ENCODE measurements around the gene RALGDS.

Gene RALGDS

DNA sequence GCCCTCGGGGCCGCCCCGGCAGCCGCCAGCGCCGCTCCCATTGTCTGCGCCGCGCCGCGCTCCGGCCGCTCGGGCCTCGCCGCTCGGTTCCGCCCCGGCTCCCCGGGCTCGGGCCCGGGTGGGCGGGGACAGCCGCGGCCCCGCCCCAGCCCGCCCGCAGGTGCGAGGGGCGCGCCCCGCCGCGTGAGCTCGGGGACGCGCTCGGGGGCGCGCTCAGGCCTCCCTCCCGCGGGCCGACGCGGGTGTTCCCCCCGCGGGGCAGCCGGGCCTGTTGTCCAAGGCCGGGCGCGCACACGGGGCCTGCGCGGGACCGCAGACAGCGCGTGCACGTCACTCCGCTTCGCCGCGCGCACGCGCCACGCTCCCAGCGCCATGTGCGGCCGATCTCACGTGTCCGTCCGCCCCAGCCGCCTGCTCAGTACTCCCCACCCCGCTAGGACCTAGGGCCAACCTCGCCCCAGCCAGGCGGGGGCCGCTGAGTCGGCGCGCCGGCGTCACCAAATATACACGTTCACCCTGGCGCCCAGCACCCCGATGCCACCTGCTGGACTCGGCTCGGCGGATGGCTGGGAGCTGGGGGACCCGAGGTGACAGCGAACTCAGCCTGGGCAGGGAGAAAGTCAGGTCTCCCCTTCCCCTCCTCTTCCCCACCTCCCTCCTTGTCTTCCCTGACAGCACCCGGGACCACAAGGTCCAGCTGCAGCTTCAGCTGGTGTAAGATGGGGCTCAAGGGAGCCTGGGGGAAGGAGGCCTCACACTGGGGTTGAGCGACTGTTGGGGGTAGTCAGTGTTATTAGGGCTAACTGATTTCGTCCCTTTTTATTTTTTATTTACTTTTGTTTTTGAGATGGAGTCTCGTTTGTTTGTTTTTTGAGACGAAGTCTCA is 28.3 kb upstream of the RALGDS start:
- peak; percentile 85 for DNase-seq

DNA sequence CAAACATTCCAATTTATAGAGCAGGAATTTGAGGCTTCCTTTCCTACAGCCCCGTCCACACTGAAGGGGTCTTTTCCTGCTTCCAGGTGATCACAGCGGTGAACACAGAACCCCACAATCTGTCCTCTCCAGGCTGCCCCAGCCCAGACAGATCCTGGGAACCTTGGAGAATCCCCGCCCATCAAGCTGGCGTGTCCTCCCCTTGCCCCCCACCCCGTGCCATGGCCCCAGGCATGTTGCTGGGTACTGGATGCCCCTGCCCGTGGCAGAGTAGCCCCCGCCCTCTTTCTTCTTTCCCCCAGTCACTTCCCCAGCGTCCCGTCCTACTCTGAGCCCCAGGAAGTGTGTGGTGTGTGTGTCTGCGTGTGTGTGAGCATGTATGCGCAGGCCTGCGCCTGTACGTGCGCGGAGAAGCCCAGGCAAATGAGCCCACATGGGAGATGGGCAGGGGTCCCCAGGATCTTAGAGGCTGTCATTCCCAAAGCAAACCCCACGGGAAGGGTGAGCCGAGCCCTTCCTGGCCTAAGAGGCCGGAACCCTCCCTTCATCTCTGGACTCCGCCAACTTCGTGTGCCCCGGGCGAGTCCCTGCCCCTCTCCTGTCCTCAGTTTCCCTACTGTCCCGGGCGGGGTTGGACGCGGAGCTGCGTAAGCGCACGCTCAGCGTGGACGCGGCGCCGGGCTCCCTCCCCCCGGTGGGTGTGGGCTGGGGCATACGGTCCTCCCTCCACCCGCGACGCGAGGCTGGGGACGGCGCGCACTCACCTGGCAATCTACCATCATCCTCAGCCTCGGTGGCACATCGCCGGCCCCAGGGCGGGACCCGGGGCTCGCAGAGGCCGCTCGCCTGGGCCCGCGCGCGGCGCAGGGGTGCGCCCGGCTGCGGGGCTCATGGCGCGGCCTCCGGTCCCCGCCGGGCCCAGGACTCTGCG is 27.4 kb upstream of the RALGDS start:
- DNase-seq = no peak

DNA sequence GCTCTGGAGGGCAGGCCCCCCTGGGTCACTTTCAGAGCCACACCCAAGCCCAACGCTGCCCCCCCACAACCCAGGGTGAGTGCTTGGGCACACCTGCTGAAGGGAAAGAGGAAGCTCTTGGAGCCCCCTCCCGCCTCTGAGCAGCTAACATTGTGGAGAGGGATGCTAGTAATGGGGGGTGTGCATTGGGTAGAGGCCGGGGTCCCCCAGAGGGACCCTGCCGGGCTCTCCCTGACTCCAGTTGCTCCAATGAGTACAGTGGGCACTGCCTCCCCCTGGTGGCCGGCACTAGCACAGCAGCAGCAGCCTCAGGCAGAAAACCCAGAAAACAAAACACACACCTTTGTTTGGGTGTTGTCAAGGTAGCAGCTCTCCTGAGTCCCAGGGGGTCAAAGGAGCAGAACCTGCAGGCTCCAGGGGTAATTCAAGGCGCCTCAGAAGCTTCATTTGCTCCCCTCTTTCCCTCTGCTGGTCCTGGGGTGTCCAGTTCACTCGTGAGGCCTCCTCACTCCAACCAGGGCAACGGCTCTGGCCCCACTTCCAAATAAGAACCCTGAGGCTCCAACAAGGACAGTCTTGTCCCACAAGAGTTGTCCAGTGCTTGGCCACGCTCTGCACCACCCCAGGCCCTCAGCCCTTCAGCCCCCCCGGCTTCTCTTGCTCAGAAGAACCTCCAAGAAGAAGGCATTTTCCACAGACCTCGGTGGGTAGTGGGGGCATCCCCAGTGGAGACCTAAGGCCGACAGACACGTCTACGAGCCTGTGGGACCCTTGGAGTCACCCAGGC is 26.6 kb upstream of the RALGDS start:
- DNase-seq = peak; percentile 41

DNA sequence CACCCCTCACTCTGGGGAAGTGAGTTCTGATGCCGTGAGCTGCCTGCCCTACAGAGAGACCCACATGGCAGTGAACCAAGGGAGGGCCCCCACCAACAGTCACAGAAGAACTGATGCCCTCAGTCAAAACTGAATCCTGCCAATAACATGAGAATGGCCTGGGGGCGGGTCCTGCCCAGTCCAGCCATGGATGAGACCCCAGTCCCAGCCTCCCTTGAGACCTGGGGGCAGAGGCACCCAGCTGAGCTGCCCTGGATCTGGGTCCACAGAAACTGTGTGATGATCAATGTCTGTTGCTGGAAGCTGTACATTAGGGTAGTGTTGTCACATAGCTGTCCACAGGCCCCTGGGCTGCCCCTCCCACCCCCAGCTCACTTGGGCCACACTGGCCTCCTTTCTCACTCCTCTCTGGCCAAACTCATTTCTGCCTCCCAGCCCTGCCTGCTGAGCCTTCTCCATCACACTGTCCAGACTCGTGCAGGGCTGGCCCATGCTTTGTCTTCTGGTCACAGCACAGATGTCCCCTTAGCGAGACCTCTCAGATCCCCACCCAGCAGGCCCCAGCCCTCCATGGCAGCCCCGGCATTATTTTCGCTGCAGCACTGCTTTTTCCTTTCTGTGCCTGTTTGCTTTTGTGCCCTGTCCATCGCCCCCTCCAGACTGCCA is 25.8 kb upstream of the RALGDS start:
- no peak for DNase-seq

DNA sequence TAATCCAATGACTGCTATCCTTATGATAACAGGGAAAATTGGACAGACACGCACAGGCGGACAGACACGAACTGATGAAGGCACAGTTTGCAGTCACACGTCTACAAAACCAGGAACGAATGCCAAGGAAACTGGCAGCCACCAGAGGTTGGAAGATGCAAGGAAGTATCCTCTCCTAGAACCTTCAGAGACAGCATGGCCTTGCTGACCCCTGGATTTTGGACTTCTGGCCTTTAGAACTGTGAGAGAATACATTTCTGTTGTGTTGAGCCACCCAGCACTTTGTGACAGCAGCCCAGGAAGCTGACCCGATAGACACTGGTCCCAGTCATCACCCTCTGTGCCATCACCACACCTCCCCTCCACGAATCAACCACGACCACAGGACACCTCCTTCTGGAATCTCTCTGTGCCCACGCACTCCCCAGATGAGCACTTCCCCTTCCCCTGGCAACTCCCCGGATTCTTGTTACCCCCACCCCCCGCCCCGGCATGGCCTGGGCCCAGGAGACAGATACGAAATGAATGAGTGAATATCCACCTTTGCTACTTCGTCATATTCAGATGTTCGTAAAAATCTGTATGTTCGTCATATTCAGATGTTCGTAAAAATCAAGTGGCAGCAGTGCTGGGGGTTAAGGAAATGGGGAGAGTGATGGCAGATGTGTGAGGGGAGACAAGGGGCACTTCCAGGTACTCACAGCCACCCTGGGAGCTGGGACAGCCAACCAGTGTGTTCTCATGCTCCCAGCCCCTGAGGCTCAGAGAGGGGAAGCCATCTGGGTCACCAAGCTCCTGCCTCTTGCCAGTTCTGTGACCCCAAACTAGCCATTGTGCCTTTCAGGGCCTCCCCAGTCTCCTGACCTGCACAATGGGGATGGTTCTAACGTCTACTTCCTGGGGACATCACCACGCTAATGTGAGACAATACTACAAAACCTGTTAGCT is 24.1 kb upstream of the RALGDS start:
- no peak for DNase-seq

DNA sequence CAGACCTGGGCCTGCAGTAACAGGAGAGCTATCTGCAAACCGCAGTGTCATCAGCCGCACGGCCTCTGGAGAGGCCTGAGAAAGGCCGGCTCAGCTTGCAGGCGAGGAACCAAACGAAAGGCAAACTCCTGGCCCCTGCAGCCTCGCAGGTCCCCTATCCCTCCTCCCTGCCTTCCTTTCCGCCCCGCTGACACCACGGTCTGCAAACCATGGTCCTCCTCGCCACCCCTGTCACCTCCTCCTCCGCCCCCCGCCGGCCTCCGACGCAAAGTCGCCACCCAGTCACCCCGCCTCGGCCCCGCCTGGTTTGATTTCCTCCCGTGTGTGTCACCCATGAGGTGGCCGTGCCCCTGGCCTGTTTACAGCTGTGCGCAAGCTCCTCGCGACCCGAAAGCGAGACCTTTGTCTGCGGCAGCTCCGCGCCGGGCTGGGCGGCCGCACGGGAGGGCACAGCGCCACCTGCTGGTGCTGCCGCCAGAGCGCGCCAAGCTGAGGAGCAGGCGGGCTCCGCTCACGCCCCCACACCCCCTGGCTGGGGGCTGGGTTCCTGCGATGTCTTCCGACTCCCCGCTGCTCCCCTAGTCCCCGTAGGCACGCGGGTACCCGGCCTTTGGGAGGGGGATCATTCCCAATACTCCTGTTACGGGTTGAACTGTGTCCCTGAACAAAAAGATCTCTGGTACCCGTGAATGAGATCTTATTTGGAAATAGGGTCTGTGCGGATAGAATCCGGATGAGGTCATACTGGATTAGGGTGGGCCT is 23.3 kb upstream of the RALGDS start:
- no peak for DNase-seq

DNA sequence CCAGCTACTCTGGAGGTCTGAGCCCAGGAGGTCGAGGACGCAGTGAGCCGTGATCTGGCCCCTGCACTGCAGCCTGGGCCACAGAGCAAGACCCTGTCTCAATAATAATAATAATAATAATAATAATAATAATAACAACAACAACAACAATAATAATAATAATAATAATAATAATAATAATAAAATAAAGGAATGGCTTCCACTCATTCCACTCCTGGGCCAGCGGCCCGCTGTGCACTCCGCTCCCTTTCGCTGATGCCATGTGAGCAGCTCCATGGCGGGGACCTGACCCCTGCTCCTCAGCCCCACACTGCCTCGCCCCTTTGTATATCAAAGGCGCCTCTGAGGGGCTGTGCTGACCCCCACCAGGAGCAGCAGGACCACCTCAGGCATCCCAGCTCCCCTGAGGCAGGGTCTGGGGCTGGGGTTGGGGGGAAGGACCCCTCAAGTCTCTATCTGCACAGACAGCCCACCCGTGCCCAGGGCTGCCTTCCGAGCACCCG is 22.6 kb upstream of the RALGDS start:
- DNase-seq = no peak

DNA sequence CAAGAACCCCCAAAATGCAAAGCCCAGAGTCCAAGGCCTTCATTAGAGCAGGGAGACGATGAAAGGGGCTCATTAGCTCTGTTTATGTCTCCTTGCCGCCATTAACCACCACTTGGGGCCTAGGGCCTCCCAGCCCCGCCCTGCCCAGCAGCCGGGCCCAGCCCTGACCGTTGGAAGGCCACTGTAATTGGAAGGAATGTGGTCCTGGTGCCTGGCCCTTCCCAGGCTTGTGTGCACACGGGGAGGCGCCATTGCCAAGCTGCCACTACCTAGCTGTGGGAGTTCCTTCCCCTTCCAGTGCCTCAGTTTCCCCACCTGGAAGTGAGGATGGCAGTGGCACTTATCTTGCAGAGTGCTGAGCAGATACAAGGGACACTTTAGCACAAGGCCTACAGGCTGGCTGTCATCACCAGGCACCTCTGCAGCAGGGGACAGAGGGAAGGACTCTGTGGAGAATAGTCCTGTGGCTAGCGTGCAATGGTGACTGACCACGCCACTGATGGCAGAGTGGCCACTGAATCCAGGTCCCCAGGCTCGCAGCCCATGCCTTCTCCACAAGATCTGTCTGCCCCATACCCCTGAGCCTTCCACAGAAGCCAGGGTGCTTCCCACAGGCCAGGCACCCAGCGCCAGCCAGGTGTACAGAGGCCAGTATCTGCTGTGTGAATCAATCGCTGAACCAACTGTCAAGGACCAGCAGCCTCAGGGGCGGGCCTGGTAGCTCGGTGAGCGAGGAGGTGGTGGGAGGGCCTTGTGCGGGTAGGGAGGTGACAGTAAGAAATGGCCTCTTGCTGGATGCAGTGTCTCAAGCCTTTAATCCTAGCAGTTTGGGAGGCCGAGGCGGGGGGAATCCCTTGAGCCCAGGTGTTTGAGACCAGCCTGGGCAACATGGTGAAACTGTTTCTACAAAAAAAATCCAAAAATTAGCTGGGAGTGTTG is 21.9 kb upstream of the RALGDS start:
- DNase-seq = no peak

DNA sequence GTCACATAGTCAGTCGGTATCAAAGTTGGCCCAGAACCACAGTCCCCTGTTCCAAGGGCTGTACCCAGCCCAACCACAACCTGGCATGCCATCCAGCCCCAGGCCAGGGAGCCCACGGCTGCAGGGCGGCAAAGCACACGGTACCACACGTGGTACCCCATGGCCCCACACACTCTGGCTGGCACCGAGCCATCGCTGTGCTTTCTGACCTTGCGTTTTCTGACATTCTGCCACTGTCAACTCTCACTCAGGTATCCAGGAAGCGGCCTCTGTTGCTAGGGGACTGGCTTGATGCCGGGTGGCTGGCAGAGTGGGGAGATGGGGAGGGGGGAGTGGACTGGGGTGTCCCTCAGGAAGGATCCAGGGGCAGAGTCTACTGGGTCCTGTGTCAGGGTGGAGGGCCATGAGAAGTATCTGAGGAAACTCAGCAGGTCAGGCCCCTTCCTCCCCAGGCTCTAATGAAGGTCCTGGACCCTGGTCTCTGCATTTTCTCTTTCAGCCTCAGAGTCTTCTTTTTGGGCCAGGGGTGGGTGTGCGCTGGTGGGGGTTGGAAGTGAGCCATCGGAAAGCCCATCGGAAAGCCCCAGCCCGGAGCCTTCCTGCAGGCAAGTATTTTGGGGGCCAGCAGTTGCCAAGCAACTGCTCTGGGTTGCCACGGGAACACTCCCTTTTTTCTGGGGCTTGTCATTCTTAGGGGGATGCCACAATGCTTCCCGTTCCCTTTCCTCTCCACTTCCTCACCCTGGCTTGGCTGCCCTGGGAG is 21.0 kb upstream of the RALGDS start:
- DNase-seq = no peak

DNA sequence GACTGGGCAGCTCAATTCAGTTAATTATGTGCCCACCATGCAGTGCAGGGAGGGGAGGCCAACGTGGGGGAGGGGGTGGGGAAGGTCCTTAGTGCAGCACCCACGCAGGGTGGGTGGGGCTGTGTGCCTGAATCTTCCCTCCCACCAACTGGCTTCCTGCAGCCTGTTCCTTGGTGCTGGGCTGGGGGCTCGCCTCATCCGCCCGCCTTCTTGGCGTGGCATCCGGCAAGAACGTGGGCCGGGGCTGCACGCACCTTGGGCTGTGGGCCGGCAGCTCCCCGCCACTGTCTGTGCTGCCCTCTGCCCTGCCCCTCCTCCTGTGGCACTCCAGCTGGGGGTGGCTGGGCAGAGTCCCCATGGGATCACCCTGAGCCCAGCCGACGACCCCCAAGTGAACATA is 19.6 kb upstream of the RALGDS start:
- DNase-seq = no peak

DNA sequence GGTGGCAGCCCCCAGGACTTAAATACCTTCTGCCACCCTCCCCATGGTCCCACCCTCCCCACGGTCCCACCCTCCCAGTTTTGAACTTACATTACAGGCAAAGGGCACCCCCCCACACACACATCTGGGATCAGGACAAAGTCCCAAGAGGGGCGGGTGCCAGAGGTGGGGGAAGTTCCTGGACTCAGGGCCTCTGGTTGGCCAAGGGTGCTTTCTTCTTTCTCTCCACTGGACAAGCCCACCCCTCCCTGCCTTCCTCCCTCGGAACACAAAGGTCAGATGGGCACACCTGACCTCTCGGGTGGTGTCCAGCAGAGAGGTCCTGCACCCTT is 19.1 kb upstream of the RALGDS start:
- DNase-seq = no peak

DNA sequence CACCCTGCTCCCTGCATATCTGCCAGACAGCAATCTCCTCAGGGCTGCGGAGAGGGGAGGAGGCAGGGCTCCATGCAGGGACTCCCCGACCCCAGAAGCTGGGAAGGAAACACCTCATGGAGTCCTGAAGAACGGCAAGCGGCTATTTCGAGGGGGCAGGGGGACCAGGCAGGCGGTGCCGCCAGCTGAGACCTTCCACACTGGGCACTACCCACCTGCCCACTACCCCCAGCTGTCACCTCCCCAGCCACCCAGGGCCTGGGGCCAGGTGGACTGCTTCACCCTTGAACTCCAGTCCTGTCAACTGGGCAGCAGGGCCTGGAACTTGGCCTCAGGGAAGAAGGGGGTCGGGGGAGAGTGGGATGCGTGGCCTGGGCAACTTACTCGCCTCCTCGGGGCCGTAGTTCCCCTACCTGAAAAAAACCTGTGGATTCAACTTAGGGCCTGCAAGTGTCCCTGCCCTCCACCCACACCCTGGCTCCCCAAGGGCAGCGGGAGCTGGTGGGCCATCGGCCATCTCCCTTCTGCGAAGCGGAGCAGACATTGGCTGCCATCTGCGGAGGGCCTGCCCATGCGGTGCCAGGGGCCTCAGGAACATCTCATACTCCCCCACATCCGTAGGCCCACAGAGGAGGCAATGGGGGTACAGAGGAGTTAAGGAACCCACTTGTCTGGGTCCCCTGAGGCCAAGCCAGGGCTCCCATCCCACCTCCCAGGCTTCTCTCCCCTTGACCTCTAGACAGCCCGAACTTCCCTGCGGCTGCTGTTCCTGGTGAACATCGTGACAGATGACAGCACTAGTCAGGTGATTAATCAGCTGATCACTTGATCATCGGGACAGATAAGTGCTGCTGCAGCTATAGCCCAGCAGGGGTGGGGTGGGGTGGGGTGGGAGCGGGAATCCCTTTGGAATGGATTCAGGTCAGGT is 18.5 kb upstream of the RALGDS start:
- DNase-seq = no peak

DNA sequence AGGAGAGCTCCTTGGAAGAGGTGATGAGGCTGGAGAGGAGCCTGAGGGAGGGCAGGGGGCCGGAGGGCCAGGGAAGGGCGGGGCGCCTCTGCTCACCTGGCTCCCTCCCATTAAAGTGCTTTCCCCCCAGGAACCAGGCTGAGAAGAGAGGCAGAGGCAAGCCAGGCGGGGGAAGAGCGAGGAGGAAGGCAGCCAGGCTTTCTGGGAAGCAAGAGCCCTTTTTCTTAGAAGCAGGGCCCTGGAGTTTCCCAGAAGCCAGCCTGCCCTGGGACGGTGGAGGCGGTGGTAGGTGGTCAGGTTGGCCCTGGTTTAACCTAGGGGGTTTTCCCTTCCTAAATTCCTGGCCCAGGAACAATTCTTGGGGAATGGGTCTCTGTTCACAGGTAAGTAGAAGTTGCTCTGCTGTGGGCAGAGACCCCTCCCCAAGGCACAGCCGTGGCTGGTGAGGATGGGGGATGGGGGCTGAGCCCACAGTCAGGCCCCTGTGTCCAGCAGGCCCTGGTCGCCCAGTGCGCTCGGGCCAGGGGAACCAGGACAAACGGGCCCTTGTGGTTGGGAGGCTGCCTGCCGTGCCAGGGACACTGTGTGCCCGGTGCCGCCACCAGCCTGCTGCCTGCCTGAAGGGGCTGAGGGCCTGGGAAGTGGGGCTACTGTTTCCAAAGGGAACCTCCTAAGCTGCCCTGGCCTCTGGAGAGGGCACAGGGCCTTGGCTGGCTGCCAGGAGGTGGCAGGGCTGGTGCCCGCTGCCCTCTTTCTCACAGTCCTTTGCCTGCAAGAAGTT is 16.6 kb upstream of the RALGDS start:
- no peak for DNase-seq

DNA sequence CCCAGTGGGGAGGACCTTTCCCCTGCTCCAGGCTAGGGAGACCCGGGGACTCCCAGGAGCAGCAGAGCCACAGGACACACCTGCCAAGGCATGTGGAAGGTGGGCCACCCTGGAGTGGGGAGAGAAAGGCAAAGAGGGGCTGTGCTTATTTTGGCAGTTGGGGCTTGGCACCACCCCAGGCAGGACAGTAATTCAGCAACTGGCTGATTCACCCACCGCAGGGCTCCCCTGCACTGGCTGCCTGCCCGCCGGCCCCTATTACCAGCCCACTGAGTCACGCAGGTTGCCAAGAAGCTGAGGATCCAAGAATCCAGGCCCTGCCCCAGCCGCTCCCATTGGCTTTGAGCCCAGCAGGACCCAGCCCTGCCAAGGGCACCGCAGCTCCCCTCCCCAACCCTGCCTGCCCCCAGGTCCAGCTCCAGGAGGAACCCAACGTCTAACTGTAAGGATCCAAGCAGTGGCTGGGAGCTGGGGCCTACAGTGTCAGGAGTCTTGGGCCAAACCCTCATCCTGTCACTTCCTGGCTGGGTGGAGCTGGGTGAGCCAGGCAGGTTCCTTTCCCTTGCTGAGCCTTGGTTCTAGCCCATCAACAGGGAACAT is 14.2 kb upstream of the RALGDS start:
- no peak for DNase-seq

DNA sequence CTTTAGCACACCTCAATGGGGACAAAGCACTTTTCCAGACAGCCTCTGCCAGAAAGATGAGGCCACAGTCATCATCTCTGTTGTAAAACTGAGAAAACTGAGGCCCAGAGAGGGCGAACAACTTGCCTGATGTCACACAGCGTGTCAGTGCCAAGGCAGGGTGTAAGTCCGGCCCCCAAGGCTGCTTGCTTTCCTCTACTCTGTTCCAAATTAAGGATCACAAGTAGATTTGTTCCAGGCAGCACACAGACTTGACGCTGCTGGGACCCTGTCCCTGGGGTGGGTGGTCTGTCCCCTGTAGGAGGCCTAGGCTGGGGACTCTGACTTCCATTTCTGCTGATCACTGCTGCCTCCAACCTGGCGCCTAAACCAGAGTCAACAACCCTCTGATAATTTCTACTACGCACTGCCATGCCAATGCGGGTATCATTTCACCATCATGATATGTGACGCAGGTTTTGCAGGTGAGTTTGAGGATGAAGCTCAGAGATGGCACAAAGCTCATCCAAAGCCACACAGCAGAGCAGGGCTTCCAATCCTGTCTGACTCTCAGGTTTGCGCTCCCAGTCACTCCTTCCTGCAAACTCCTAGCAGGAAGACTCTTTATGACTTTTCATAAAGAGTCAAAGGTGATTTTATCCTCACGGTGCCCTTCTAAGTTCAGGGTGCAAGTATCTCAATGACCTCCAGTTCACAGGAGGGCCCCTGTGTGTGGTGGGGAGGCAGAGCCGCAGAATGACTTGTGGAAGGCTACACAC is 13.5 kb upstream of the RALGDS start:
- no peak for DNase-seq
